Kidney (tissue), 14 donors: Measurements from ENCODE around the gene PPL. TPM values are rescaled to one million over a fixed set of nuclear protein-coding genes. Genes with fewer than 3 reads are reported as not detected.

Source experiments
- DNase-seq, 5 donors: peaks; one replicate each; pipeline ENCODE4 v3.0.0-alpha.2; 2013 to 2020
- FAIRE-seq: peaks from 2 replicates; lab custom pipeline; 2012; peaks lifted over from hg19 to GRCh38; lab: Jason Lieb, UNC
- H3K27ac ChIP-seq, 2 donors: one replicate each; pipeline ENCODE4 v1.7.0; 2013; ENCODE audit warnings: low read depth in 2 of 2, low read length in 2 of 2, inconsistent platforms in 1 of 2
- H3K27me3 ChIP-seq: one replicate; pipeline ENCODE4 v1.7.1; 2013; ENCODE audit warnings: low read length, inconsistent platforms; ENCODE audit not compliant: control insufficient read depth, insufficient read depth
- H3K36me3 ChIP-seq, 3 donors: one replicate each; pipeline versions ENCODE4 v1.7.0 to v1.7.1; 2013; ENCODE audit warnings: low read length in 3 of 3, control low read depth in 1 of 3, inconsistent platforms in 1 of 3; ENCODE audit not compliant: insufficient read depth in 3 of 3, control insufficient read depth in 2 of 3
- H3K4me1 ChIP-seq, 3 donors: one replicate each; pipeline versions ENCODE4 v1.7.0 to v1.7.1; 2013; ENCODE audit warnings: low read length in 3 of 3, inconsistent platforms in 1 of 3, low read depth in 1 of 3; ENCODE audit not compliant: control insufficient read depth in 2 of 3, insufficient read depth in 2 of 3
- H3K4me3 ChIP-seq, 3 donors: one replicate each; pipeline versions ENCODE4 v1.7.0 to v1.8.1; 2013; ENCODE audit warnings: low read length in 3 of 3, control low read depth in 1 of 3, inconsistent platforms in 1 of 3
- H3K9ac ChIP-seq, 3 donors: one replicate each; pipeline versions ENCODE4 v1.7.0 to v1.7.1; 2013; ENCODE audit warnings: low read length in 3 of 3, control low read depth in 1 of 3, inconsistent platforms in 1 of 3
- H3K9me3 ChIP-seq, 3 donors: one replicate each; pipeline versions ENCODE4 v1.7.0 to v1.7.1; 2013; ENCODE audit warnings: low read length in 3 of 3, control low read depth in 1 of 3, inconsistent platforms in 1 of 3; ENCODE audit not compliant: control insufficient read depth in 2 of 3, insufficient read depth in 1 of 3
- intact Hi-C: fragments of 100-400 bp; cut with DNase I; formaldehyde crosslinking; loops from one replicate; pipeline ENCODE4 v1.11.1; 2022
- polyA plus RNA-seq: library from polyadenylated mRNA; stranded (reverse); fragments of 350-450 nt; fragmentation: Illumina TruSeq; extraction: RNeasy Lipid Tissue Mini Kit (QIAGEN cat#74804); gene quantifications from one replicate; pipeline ENCODE4 v1.2.3, GENCODE V29; 2014; ENCODE audit warnings: low read depth, low replicate concordance; ENCODE audit not compliant: insufficient read depth
- total RNA-seq: library from RNA; stranded (reverse); fragmentation: NEBNext Ultra II Directional; extraction: Animal tissue kit (Norgen Biotek cat#: 25700); gene quantifications from one replicate; pipeline ENCODE4 v1.2.1, GENCODE V29; 2021
- TF ChIP-seq, protein P1 (sequence below): IDR thresholded peaks from 3 replicates; pipeline ENCODE4 v1.5.1; 2012; ENCODE audit warnings: mild to moderate bottlenecking, moderate library complexity, borderline replicate concordance; ENCODE audit not compliant: insufficient read depth; ENCODE audit errors: extremely low read depth
- donor health status: control.
- donor health status: control.
- donor health status: control.
- donor health status: control.
- donor health status: control.
- donor health status: DM: yes; HTN: yes; CAD: no.
- donor health status: Normal renal cell carcinoma (clear cell type).

PPL gene
- total and polyA plus RNA-seq, 2 donors from 2014 or later: 7.7 to 78.4 TPM

DNA sequence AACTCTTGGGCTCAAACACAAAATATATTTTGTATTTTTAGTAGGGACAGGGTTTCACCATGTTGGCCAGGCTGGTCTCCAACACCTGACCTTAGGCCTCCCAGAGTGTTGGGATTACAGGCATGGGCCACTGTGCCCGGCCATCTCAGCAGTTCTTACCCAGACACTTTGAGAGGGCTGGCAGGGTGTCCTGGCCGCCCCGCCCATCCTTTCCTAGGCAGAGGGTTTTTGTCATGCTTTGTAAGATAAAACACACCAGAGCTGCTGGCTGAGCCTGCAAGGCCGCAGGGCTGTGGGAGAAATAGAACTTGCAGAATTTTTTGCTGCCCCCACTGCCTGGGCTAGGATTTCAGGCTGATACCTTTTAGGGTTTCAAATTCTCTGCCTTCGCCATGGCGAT lies 8.7 kb downstream of the PPL start:
- Histone ChIP-seq H3K27ac (no peak overlapping the region), H3K4me3 (no peak overlapping the region), H3K36me3 (no peaks in the 10 kb centered on the region), H3K9ac (no peak overlapping the region), H3K4me1 (peaks cover 0 to 9% (median 4%) of the 10 kb centered on the region in 3 donors), H3K27me3 (no peaks in the 10 kb centered on the region), H3K9me3 (peaks cover 0 to 9% (median 0%) of the 10 kb centered on the region in 3 donors)
- intact Hi-C loops: no loop called here
- DNase-seq: no peak
- no peak for FAIRE-seq
- TF ChIP-seq, protein P1, sequence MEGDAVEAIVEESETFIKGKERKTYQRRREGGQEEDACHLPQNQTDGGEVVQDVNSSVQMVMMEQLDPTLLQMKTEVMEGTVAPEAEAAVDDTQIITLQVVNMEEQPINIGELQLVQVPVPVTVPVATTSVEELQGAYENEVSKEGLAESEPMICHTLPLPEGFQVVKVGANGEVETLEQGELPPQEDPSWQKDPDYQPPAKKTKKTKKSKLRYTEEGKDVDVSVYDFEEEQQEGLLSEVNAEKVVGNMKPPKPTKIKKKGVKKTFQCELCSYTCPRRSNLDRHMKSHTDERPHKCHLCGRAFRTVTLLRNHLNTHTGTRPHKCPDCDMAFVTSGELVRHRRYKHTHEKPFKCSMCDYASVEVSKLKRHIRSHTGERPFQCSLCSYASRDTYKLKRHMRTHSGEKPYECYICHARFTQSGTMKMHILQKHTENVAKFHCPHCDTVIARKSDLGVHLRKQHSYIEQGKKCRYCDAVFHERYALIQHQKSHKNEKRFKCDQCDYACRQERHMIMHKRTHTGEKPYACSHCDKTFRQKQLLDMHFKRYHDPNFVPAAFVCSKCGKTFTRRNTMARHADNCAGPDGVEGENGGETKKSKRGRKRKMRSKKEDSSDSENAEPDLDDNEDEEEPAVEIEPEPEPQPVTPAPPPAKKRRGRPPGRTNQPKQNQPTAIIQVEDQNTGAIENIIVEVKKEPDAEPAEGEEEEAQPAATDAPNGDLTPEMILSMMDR: no peak

DNA sequence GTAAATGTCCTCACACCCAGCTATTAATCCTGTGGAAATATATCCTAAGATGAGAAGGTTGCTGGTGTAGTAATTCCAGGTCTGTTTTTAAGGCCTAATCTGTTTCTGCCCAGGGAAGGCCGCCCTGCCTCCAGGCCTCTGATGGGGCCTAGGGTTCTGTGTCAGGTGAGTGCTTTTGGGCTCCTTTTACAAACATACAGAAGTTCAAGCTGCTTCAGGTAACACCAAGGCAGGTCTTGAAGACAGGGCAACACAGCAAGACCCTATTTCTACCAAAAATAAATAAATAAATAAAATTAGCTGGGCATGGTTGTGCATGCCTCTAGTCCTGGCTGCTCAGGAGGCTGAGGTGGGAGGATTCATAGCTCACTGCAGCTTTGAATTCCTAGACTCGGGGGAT lies 9.3 kb downstream of the PPL start:
- intact Hi-C loops: no loop called here
- TF ChIP-seq, protein P1: no peak
- no peak for FAIRE-seq
- Histone ChIP-seq H3K4me3 (no peak overlapping the region), H3K4me1 (peaks cover 0 to 9% (median 4%) of the 10 kb centered on the region in 3 donors), H3K27me3 (no peaks in the 10 kb centered on the region), H3K9me3 (peaks cover 0 to 9% (median 0%) of the 10 kb centered on the region in 3 donors), H3K27ac (no peak overlapping the region), H3K36me3 (no peaks in the 10 kb centered on the region), H3K9ac (no peak overlapping the region)
- DNase-seq: no peak

- no peak for DNase-seq
- H3K9ac ChIP-seq: no peak overlapping the region
- no peak overlapping the region for H3K4me3 ChIP-seq
- no peaks in the 10 kb centered on the region for H3K27me3 ChIP-seq
- intact Hi-C loops: no loop called here
- no peaks in the 10 kb centered on the region for H3K36me3 ChIP-seq
- no peak overlapping the region for H3K27ac ChIP-seq
- H3K4me1 ChIP-seq: peaks cover 0 to 9% (median 4%) of the 10 kb centered on the region in 3 donors
- H3K9me3 ChIP-seq: peaks cover 0 to 9% (median 0%) of the 10 kb centered on the region in 3 donors
- TF ChIP-seq, protein P1: no peak
- no peak for FAIRE-seq
These were observed 10.0 kb downstream of the PPL start for GRCh38 chr16:4926928-4927327.

DNA sequence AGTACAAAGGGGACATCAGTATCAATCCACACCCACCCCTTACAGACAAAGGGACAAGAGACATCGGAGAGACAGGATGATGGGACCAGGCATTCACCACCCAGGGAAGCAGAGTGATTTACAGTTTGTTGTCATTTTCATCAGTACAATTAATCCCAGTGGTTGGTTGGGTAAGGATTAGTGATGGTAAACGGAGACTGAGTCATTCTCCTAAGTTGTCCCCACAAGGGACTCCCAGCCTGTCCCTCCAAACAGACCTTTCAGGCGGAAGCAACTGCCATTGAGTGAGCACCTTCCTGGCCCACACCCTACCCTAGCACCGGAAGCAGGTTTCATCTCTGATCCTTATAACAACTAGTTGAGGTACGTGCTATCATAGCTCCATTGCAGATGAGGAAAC lies 11.2 kb downstream of the PPL start:
- Histone ChIP-seq H3K9ac (no peak overlapping the region), H3K4me3 (no peak overlapping the region), H3K9me3 (peaks cover 0 to 9% (median 0%) of the 10 kb centered on the region in 3 donors), H3K27me3 (no peaks in the 10 kb centered on the region), H3K36me3 (no peaks in the 10 kb centered on the region), H3K4me1 (peaks cover 0 to 9% (median 4%) of the 10 kb centered on the region in 3 donors), H3K27ac (no peak overlapping the region)
- TF ChIP-seq, protein P1: no peak
- intact Hi-C loops: no loop called here
- FAIRE-seq (no peak), DNase-seq (no peak)
